K562 (cell line): ENCODE measurements around the gene TFAP2B. TPM values are rescaled to one million over a fixed set of nuclear protein-coding genes. Genes with fewer than 3 reads are reported as not detected.

Experiments used
- CEBPG ChIP-seq, 3 experiments: fragments of 200-800 bp in 1 of 3; sonication (Bioruptor generic) in 1 of 3; sonication (generic) in 1 of 3; formaldehyde crosslinking in 1 of 3; IDR thresholded peaks in 2 of 3; conservative IDR thresholded peaks in 1 of 3; 2 replicates each; pipeline versions ENCODE4 v1.6.1 to v1.8.0; 2016 to 2022; ENCODE audit warnings: missing compliant biosample characterization in 2 of 3, missing genetic modification characterization in 2 of 3, mild to moderate bottlenecking in 1 of 3, missing genetic modification reagents in 1 of 3
- DPF2 ChIP-seq: fragments of 450-650 bp; IDR thresholded peaks from 2 replicates; pipeline ENCODE4 v1.6.1; 2016
- GABPB2 ChIP-seq: fragments of 250-450 bp; sonication (Bioruptor Pico); conservative IDR thresholded peaks from 2 replicates; pipeline ENCODE4 v1.5.1; 2021; ENCODE audit warnings: mild to moderate bottlenecking
- ILF3 ChIP-seq: fragments of 450-650 bp; IDR thresholded peaks from 2 replicates; pipeline ENCODE4 v1.6.1; 2018; ENCODE audit warnings: antibody characterized with exemption, mild to moderate bottlenecking, moderate library complexity, borderline replicate concordance
- MTA2 ChIP-seq: fragments of 450-650 bp; IDR thresholded peaks from 2 replicates; pipeline ENCODE4 v1.6.1; 2016; ENCODE audit warnings: low read depth
- PHTF2 ChIP-seq: fragments of 250-450 bp; sonication (Bioruptor Pico); IDR thresholded peaks from 2 replicates; pipeline ENCODE4 v1.5.0; 2021; ENCODE audit warnings: mild to moderate bottlenecking
- RREB1 ChIP-seq: fragments of 250-450 bp; sonication (Bioruptor Pico); IDR thresholded peaks from 2 replicates; pipeline ENCODE4 v1.4.0; 2020
- TAF9B ChIP-seq: fragments of 450-650 bp; IDR thresholded peaks from 2 replicates; pipeline ENCODE4 v1.6.1; 2018; ENCODE audit warnings: mild to moderate bottlenecking; ENCODE audit not compliant: partially characterized antibody
- ZBTB2 ChIP-seq: fragments of 450-650 bp; IDR thresholded peaks from 2 replicates; pipeline ENCODE4 v1.6.1; 2016; ENCODE audit warnings: antibody characterized with exemption
- ZFP91 ChIP-seq: sonication (generic); formaldehyde crosslinking; IDR thresholded peaks from 2 replicates; pipeline ENCODE4 v1.8.0; 2022; ENCODE audit warnings: mild to moderate bottlenecking, missing genetic modification reagents
- polyA plus RNA-seq, 8 experiments: library from polyadenylated mRNA; depleted of rRNA in 4 of 8; stranded (reverse) in 5 of 8; unstranded in 3 of 8; fragments of >200 nt; fragmentation: Nextera tagmentation in 2 of 8; fragmentation: Illumina TruSeq in 1 of 8; extraction: Ambion mirVana in 2 of 8; extraction: Trizol in 1 of 8; gene quantifications; 2 replicates each; pipeline versions ENCODE4 v1.2.1 to v1.2.3, GENCODE V29; 2011 to 2014; ENCODE audit warnings: inconsistent platforms in 1 of 8, missing spikeins in 1 of 8
- total RNA-seq, 7 experiments: library from RNA; depleted of rRNA in 6 of 7; stranded (reverse); fragments of >200 nt in 6 of 7; fragmentation: Illumina TruSeq in 2 of 7; extraction: Trizol in 2 of 7; gene quantifications; 2 replicates each; pipeline versions ENCODE4 v1.2.1 to v1.2.3, GENCODE V29; 2011 to 2021; ENCODE audit warnings: low replicate concordance in 1 of 7
- TF ChIP-seq, protein P1 (sequence below): fragments of 450-650 bp; formaldehyde crosslinking; IDR thresholded peaks from 2 replicates; pipeline ENCODE4 v1.4.0; 2020; ENCODE audit warnings: mild to moderate bottlenecking

TFAP2B gene
- total and polyA plus RNA-seq, 9 of the 15 experiments (the other 6 are each of a cell fraction or from before 2014, with no cell fraction given), result not detected

DNA sequence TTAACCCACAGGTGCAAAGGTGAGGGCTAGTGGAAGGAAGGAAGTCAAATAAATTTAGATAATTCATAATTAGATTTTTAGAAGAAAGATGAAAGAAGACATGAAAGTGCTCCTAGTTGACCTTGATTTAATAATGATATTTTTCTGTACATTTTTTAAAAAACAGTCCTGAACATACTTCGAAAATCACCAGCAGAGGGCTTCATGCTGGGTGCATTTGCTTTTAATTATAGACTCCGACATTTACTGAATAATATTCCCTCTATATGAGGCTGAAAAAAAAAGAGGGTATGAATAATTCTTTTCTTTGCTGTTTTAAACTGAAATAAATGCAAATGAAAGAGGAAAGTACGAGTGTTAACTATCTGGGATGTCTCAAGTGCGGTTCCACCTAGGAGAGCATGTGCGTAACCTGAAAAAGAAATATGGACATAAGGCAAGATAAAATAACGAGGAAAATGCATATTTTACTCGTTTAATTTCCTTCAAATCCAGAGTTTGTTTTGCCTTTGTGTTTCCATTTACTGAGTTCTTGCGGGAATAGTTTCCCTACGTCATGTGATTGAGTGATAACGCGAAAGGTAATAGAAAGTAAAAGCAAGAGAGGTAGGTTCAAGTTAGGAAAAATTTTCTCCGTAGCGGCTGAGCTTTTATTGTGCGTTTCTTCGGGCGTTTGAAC is 3.1 kb upstream of the TFAP2B start (continued):
- TF ChIP-seq ZFP91 (CRISPR knock-in tag), result no peak
- TF ChIP-seq CEBPG (CRISPR knock-in tag; IDR thresholded peaks at IDR 0.05), result no peak
- TF ChIP-seq CEBPG (tag; conservative IDR thresholded peaks at IDR 0.05 in 1 of 2, IDR thresholded peaks at IDR 0.05 in 1 of 2), result no peak
- TF ChIP-seq, protein P1, sequence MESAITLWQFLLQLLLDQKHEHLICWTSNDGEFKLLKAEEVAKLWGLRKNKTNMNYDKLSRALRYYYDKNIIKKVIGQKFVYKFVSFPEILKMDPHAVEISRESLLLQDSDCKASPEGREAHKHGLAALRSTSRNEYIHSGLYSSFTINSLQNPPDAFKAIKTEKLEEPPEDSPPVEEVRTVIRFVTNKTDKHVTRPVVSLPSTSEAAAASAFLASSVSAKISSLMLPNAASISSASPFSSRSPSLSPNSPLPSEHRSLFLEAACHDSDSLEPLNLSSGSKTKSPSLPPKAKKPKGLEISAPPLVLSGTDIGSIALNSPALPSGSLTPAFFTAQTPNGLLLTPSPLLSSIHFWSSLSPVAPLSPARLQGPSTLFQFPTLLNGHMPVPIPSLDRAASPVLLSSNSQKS, result no peak
- TF ChIP-seq PHTF2 (CRISPR knock-in tag), result no peak
- 0 out of 2 replicates have a peak, but pooled peaks have one; percentile 11 for TF ChIP-seq MTA2
- no peak for TF ChIP-seq TAF9B
- no peak for TF ChIP-seq ILF3
- TF ChIP-seq ZBTB2, result no peak
- no peak for TF ChIP-seq GABPB2
- no peak for TF ChIP-seq RREB1 (CRISPR knock-in tag)
- TF ChIP-seq DPF2, result 0 out of 2 replicates have a peak, but pooled peaks have one; percentile 24
